SU-DHL-6 (cell line): ENCODE results near the gene UPF3A.

Source experiments
- H2AFZ ChIP-seq: fragments of 200-600 bp; sonication (generic); 2 replicates; pipeline ENCODE4 v1.6.1; 2014; ENCODE audit warnings: low read depth, mild to moderate bottlenecking, moderate library complexity, mixed read lengths, antibody characterized with exemption, low read length; ENCODE audit not compliant: severe bottlenecking
- H3F3A ChIP-seq: fragments of 200-600 bp; shearing (Covaris generic); 2 replicates; pipeline ENCODE4 v1.6.0; 2016; ENCODE audit warnings: antibody characterized with exemption, mild to moderate bottlenecking; ENCODE audit not compliant: insufficient read depth
- H3K27ac ChIP-seq: fragments of 200-600 bp; sonication (generic); 2 replicates; pipeline ENCODE4 v1.5.1; 2016; ENCODE audit warnings: low read depth, mild to moderate bottlenecking, low read length, moderate library complexity, mixed read lengths
- H3K27me3 ChIP-seq: fragments of 200-600 bp; sonication (generic), shearing (Covaris generic); 2 replicates; pipeline ENCODE4 v1.6.0; 2014; ENCODE audit warnings: mild to moderate bottlenecking, low read length
- H3K36me3 ChIP-seq: fragments of 200-600 bp; sonication (generic); 2 replicates; pipeline ENCODE4 v1.6.1; 2014; ENCODE audit warnings: mild to moderate bottlenecking, low read length, mixed read lengths
- H3K4me2 ChIP-seq: fragments of 300-600, 200-600 bp; shearing (Covaris generic), sonication (generic); 2 replicates; pipeline ENCODE4 v1.6.0; 2014; ENCODE audit warnings: low read length, low read depth, mild to moderate bottlenecking; ENCODE audit not compliant: poor library complexity, severe bottlenecking
- H3K4me3 ChIP-seq: fragments of 200-600 bp; sonication (generic); 2 replicates; pipeline ENCODE4 v1.5.1; 2014; ENCODE audit warnings: antibody characterized with exemption, low read length, mild to moderate bottlenecking, mixed read lengths; ENCODE audit not compliant: insufficient read depth, poor library complexity, severe bottlenecking
- H3K79me2 ChIP-seq: fragments of 200-600 bp; sonication (generic); 2 replicates; pipeline ENCODE4 v1.6.1; 2014; ENCODE audit warnings: mild to moderate bottlenecking, low read length, moderate library complexity; ENCODE audit not compliant: insufficient read depth
- H3K9ac ChIP-seq: fragments of 200-600 bp; sonication (generic); 2 replicates; pipeline ENCODE4 v1.7.0; 2014; ENCODE audit warnings: mild to moderate bottlenecking, low read length
- H3K9me2 ChIP-seq: fragments of 200-600 bp; sonication (generic); replicated peaks from 2 replicates; pipeline ENCODE4 v1.6.1; 2014; ENCODE audit warnings: low read length; ENCODE audit not compliant: insufficient read depth
- H3K9me3 ChIP-seq: fragments of 200-600 bp; sonication (generic); 2 replicates; pipeline ENCODE4 v1.6.1; 2014; ENCODE audit warnings: low read length, mixed read lengths; ENCODE audit not compliant: insufficient read depth
- H4K20me1 ChIP-seq: fragments of 200-600 bp; sonication (generic); 2 replicates; pipeline ENCODE4 v1.6.1; 2014; ENCODE audit warnings: low read depth, mild to moderate bottlenecking, antibody characterized with exemption, low read length, moderate library complexity, mixed read lengths
- CTCF ChIP-seq: fragments of 200-600 bp; sonication (generic); IDR thresholded peaks from one replicate; pipeline ENCODE4 v1.5.1; 2017; ENCODE audit warnings: antibody characterized with exemption, mild to moderate bottlenecking, low read length, moderate library complexity; ENCODE audit not compliant: insufficient read depth, poor library complexity, severe bottlenecking
- EZH2phosphoT487 ChIP-seq: fragments of 200-600 bp; sonication (generic), shearing (Covaris generic); conservative IDR thresholded peaks from 2 replicates; pipeline ENCODE4 v1.6.1; 2018; ENCODE audit warnings: mild to moderate bottlenecking, antibody characterized with exemption, low read length, moderate library complexity, mixed read lengths

The UPF3A gene

GRCh38 chr13:114288157-114288591 lies 6.8 kb downstream of the UPF3A start:
- Histone ChIP-seq H3K9me3 (no peaks in the 10 kb centered on the region), H3K4me3 (no peak overlapping the region), H3K27me3 (no peaks in the 10 kb centered on the region), H3K27ac (no peak overlapping the region), H3K4me2 (no peak overlapping the region), H4K20me1 (no peaks in the 10 kb centered on the region), H3F3A (no peaks in the 10 kb centered on the region), H3K9ac (no peak overlapping the region), H3K9me2 (no peaks in the 10 kb centered on the region), H2AFZ (no peak overlapping the region), H3K36me3 (peaks cover 21% of the 10 kb centered on the region), H3K79me2 (peaks cover 23% of the 10 kb centered on the region)
- TF ChIP-seq CTCF (no peak), EZH2phosphoT487 (no peak)

- Histone ChIP-seq H3K9ac (no peak overlapping the region), H3K4me2 (no peak overlapping the region), H3K27ac (no peak overlapping the region), H3K36me3 (peaks cover 7% of the 10 kb centered on the region; the same call in 1 of the 2 replicates), H3K9me3 (no peaks in the 10 kb centered on the region), H3K9me2 (no peaks in the 10 kb centered on the region), H3K27me3 (no peaks in the 10 kb centered on the region), H3K4me3 (no peak overlapping the region), H4K20me1 (no peaks in the 10 kb centered on the region), H2AFZ (no peak overlapping the region), H3K79me2 (peaks cover 19% of the 10 kb centered on the region), H3F3A (0 out of 2 replicates have a peak, but pooled peaks cover 4% of the 10 kb centered on the region)
- TF ChIP-seq CTCF, result no peak
- TF ChIP-seq EZH2phosphoT487, result no peak
Measured at GRCh38 chr13:114296448-114296847, 15.0 kb downstream of the UPF3A start.

DNA sequence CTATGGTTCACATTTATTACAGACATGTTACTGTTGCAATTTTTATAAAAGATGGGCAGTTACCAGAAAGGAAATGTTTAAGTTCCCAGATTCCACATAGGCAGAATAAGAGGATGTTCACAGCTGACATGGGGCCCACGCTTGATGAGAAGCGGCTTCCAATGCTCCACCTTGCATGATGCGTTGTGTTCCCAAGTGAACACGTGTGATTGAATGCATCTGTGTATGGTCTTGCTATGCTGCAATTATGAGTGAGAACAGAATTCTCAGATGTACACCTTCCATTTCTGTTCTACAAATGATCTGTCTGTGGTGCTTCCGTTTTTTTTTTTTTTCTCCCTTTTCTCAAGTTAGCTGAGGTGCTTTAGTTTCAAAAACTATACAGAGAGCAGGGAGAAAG lies 15.5 kb downstream of the UPF3A start:
- H3K27me3 ChIP-seq, result no peaks in the 10 kb centered on the region
- H3K9me2 ChIP-seq, result no peaks in the 10 kb centered on the region
- TF ChIP-seq CTCF (no peak), EZH2phosphoT487 (no peak)
- H2AFZ ChIP-seq, result no peak overlapping the region
- H3K27ac ChIP-seq, result no peak overlapping the region
- H3K4me3 ChIP-seq, result no peak overlapping the region
- H4K20me1 ChIP-seq, result no peaks in the 10 kb centered on the region
- H3K4me2 ChIP-seq, result no peak overlapping the region
- H3K9ac ChIP-seq, result no peak overlapping the region
- H3K79me2 ChIP-seq, result peaks cover 19% of the 10 kb centered on the region
- no peaks in the 10 kb centered on the region for H3K9me3 ChIP-seq
- H3F3A ChIP-seq, result 0 out of 2 replicates have a peak, but pooled peaks cover 4% of the 10 kb centered on the region
- H3K36me3 ChIP-seq, result peaks cover 7% of the 10 kb centered on the region; the same call in 1 of the 2 replicates

DNA sequence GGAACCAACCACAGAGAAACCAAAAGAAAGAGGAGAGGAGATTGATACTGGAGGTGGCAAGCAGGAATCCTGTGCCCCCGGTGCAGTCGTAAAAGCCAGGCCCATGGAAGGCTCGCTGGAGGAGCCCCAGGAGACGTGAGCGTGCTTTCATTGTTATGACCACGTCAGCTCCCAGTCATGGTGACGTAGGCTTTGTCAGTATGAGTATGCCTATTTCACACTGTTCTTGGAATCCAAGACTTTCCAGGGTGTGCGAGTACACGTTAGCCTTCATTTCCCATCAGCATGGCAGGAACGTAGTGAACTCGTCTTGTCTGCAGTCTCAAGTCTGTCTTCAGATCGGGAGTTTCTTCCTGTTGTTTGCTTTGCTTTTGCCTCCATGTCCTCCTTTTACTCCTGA lies 17.5 kb downstream of the UPF3A start:
- no peak overlapping the region for H3K4me2 ChIP-seq
- H3K9me3 ChIP-seq, result no peaks in the 10 kb centered on the region
- no peak overlapping the region for H3K27ac ChIP-seq
- H3K9ac ChIP-seq, result no peak overlapping the region
- TF ChIP-seq CTCF (no peak), EZH2phosphoT487 (no peak)
- H3K27me3 ChIP-seq, result no peaks in the 10 kb centered on the region
- H3K79me2 ChIP-seq, result peaks cover 14% of the 10 kb centered on the region
- no peaks in the 10 kb centered on the region for H4K20me1 ChIP-seq
- no peak overlapping the region for H3K4me3 ChIP-seq
- 0 out of 2 replicates have a peak, but pooled peaks cover 4% of the 10 kb centered on the region for H3F3A ChIP-seq
- H3K9me2 ChIP-seq, result no peaks in the 10 kb centered on the region
- H3K36me3 ChIP-seq, result peaks cover 11% of the 10 kb centered on the region; the same call in 1 of the 2 replicates
- H2AFZ ChIP-seq, result no peak overlapping the region
